ENCODE results near the gene SRRM3. TPM values are rescaled to one million over a fixed set of nuclear protein-coding genes. Genes with fewer than 3 reads are reported as not detected.

SRRM3 gene
- total and polyA plus RNA-seq, 9 of the 15 experiments (the other 6 are each of a cell fraction or from before 2014, with no cell fraction given) = 0.04 to 0.91 (median 0.46) TPM; not detected in 2

GRCh38 chr7:76261931-76262330 is 60.2 kb downstream of the SRRM3 start:
- H3K9me1 ChIP-seq (ENCODE audit: control insufficient read depth, insufficient read depth, low read length) = no peaks in the 10 kb centered on the region
- BruUV-seq (replicated peaks) = no TSS peak
- in situ Hi-C loops (cut with MboI) (loop anchor here (5.0 kb wide), 1 partner anchor 80 kb away; no protein-coding TSS in a partner anchor), intact Hi-C loops (cut with micrococcal nuclease) (loop anchor here (2.0 kb wide), 2 partner anchors 41 to 53 kb away; no protein-coding TSS in a partner anchor)
- DNase-seq (ENCODE audit: extremely low read depth in 1 of 4, low spot score in 3 of 4) (no peak), ATAC-seq (no peak), FAIRE-seq (no peak)
- H3K4me1 ChIP-seq (replicated peaks in 1 of 2; ENCODE audit: control insufficient read depth in 2 of 2, insufficient read depth in 2 of 2, low read length in 2 of 2) = peaks cover 0 to 29% of the 10 kb centered on the region in 2 experiments; a peak in 3 of 5 replicates
- ChIA-PET CTCF (ENCODE audit: low intra/inter-chr PET ratio) (interaction anchor here (0.6 to 2.5 kb wide), 4 partner anchors 52 to 216 kb away, joined by 3 to 24 read pairs (median 12); no protein-coding TSS in a partner anchor), POLR2A (interaction anchor here (0.8 to 1.8 kb wide), 3 partner anchors 71 to 196 kb away, joined by 4 to 6 read pairs (median 4); no protein-coding TSS in a partner anchor)
- no peaks in the 10 kb centered on the region for H3K79me2 ChIP-seq (ENCODE audit: control insufficient read depth, insufficient read depth, low read length)
- H3K36me3 ChIP-seq (ENCODE audit: control insufficient read depth, insufficient read depth, low read length) = no peaks in the 10 kb centered on the region
- no peak overlapping the region for H2AFZ ChIP-seq (ENCODE audit: low read depth, low read length)
- no peak overlapping the region for H3K4me3 ChIP-seq
- TF ChIP-seq KLF1 (tag; IDR thresholded peaks at IDR 0.05) (no peak), SREBF2 (CRISPR knock-in tag; IDR thresholded peaks at IDR 0.05) (no peak), ZNF316 (IDR thresholded peaks at IDR 0.05) (peak; percentile 52), SPI1 (IDR thresholded peaks at IDR 0.05; ENCODE audit: borderline replicate concordance, low read depth, low read length) (peak; percentile 47; the same call in 1 of the 2 replicates)
- H3K27me3 ChIP-seq (ENCODE audit: control insufficient read depth in 2 of 2, insufficient read depth in 2 of 2, low read length in 2 of 2) = peaks cover 4 to 27% of the 10 kb centered on the region in 2 experiments; a peak in 3 of 5 replicates
- H3K4me2 ChIP-seq (ENCODE audit: insufficient read depth, low read length) = no peak overlapping the region
- peak overlapping the region in 1 of 2 experiments; percentile 53; a peak in 2 of 4 replicates for H3K9ac ChIP-seq (ENCODE audit: insufficient read depth in 1 of 2, low read depth in 2 of 2, low read length in 2 of 2)
- 7% methylated on average over 4 of the region's 4 CpGs for whole genome bisulfite sequencing (ENCODE audit: insufficient coverage, low coverage, missing lambda C conversion rate)
- no peak overlapping the region for H3K27ac ChIP-seq (ENCODE audit: extremely low read depth, low read depth, low read length)
- H4K20me1 ChIP-seq (replicated peaks; ENCODE audit: control insufficient read depth, insufficient read depth, low read length) = peaks cover 4% of the 10 kb centered on the region
- H3K9me3 ChIP-seq (replicated peaks; ENCODE audit: control insufficient read depth, insufficient read depth, low read depth, low read length) = no peaks in the 10 kb centered on the region

Measured in K562 (cell line).